GM12878 (cell line): ENCODE results near the gene OR4C3. TPM values are rescaled to one million over a fixed set of nuclear protein-coding genes. Genes with fewer than 3 reads are reported as not detected.
"Not testable (repeated sequence)": the region's sequence is repeated elsewhere in the genome, so short reads cannot be mapped to it uniquely, and the experiment has no call there.

ENCODE experiments used
- ATAC-seq: fragments of 200-7000 bp; cut with Tn5 transposase; 3 replicates; pipeline ENCODE4 v1.9.1; 2020; ENCODE audit warnings: mild to moderate bottlenecking, moderate library complexity
- BruUV-seq: library from RNA; stranded (reverse); fragments of 400-500 nt; replicated peaks from 2 replicates; lab custom pipeline; 2021; lab: Mats Ljungman, UMichigan
- CTCF ChIA-PET: fragments of 300-600 bp; sonication (Branson Sonifier 250); formaldehyde crosslinking; extraction: SDS; loops from one replicate; lab custom pipeline; 2021; ENCODE audit warnings: inconsistent platforms; lab: Yijun Ruan, JAX
- POLR2A ChIA-PET: fragments of 350-600 bp; formaldehyde crosslinking; extraction: SDS; loops from one replicate; lab custom pipeline; 2021; ENCODE audit warnings: inconsistent platforms; lab: Charles Lee
- RAD21 ChIA-PET: fragments of 300-600 bp; sonication (Branson Sonifier 250); formaldehyde crosslinking; loops from one replicate; lab custom pipeline; 2023; ENCODE audit warnings: antibody characterized with exemption; ENCODE audit not compliant: unreplicated experiment; lab: Charles Lee
- SMC1A ChIA-PET: fragments of 300-600 bp; sonication (Branson Sonifier 250); formaldehyde crosslinking; loops from one replicate; lab custom pipeline; 2023; ENCODE audit not compliant: unreplicated experiment, uncharacterized antibody; lab: Charles Lee
- DNase-seq: peaks from one replicate; pipeline ENCODE4 v3.0.0-alpha.2; 2011; ENCODE audit warnings: low read depth, low spot score
- FAIRE-seq: peaks from 3 replicates; lab custom pipeline; 2011; peaks lifted over from hg19 to GRCh38; lab: Jason Lieb, UNC
- H2AFZ ChIP-seq: 2 replicates; pipeline ENCODE4 v1.6.0; 2011; ENCODE audit warnings: low read depth, low read length, control low read depth; ENCODE audit not compliant: control insufficient read depth
- H3K27ac ChIP-seq: 2 replicates; pipeline ENCODE4 v1.5.1; 2011; ENCODE audit warnings: control low read depth; ENCODE audit not compliant: control insufficient read depth, insufficient read depth
- H3K27me3 ChIP-seq, 2 experiments: replicated peaks in 1 of 2; 2 replicates each; pipeline versions ENCODE4 v1.6.0 to v1.6.1; 2011; ENCODE audit warnings: low read length in 1 of 2; ENCODE audit not compliant: control insufficient read depth in 2 of 2, insufficient read depth in 2 of 2
- H3K36me3 ChIP-seq, 2 experiments: 2 replicates each; pipeline ENCODE4 v1.5.1; 2011; ENCODE audit warnings: low read length in 1 of 2; ENCODE audit not compliant: control insufficient read depth in 2 of 2, insufficient read depth in 2 of 2
- H3K4me1 ChIP-seq: 2 replicates; pipeline ENCODE4 v1.6.1; 2011; ENCODE audit warnings: mild to moderate bottlenecking, low read length, moderate library complexity, mixed read lengths; ENCODE audit not compliant: control insufficient read depth, insufficient read depth
- H3K4me2 ChIP-seq: 2 replicates; pipeline ENCODE4 v1.6.0; 2011; ENCODE audit warnings: control low read depth; ENCODE audit not compliant: control insufficient read depth, insufficient read depth
- H3K4me3 ChIP-seq: fragments of 200-600 bp; sonication (generic); 2 replicates; pipeline ENCODE4 v1.5.1; 2016
- H3K79me2 ChIP-seq: 2 replicates; pipeline ENCODE4 v1.6.0; 2011; ENCODE audit warnings: low read length; ENCODE audit not compliant: control insufficient read depth, insufficient read depth
- H3K9ac ChIP-seq: 2 replicates; pipeline ENCODE4 v1.8.0; 2011; ENCODE audit warnings: low read length, control low read depth, mixed read lengths; ENCODE audit not compliant: control insufficient read depth, insufficient read depth
- H3K9me3 ChIP-seq: replicated peaks from 3 replicates; pipeline ENCODE4 v1.5.1; 2011; ENCODE audit warnings: mild to moderate bottlenecking, low read length; ENCODE audit not compliant: control insufficient read depth, insufficient read depth
- H4K20me1 ChIP-seq: 2 replicates; pipeline ENCODE4 v1.6.0; 2011; ENCODE audit not compliant: control insufficient read depth, insufficient read depth
- ASH2L ChIP-seq: fragments of 300-600, 200-600 bp; sonication (generic); IDR thresholded peaks from 2 replicates; pipeline ENCODE4 v1.6.1; 2017; ENCODE audit warnings: low read depth, mild to moderate bottlenecking, borderline replicate concordance
- BHLHE40 ChIP-seq, 2 experiments: fragments of 450-650 bp in 1 of 2; IDR thresholded peaks; 2 replicates each; pipeline ENCODE4 v1.6.1; 2011 to 2017; ENCODE audit warnings: low read depth in 2 of 2, borderline replicate concordance in 1 of 2, improper control_type of control experiment in 1 of 2, low read length in 1 of 2, mild to moderate bottlenecking in 1 of 2
- CBX3 ChIP-seq: fragments of 200-600 bp; sonication (generic); IDR thresholded peaks from 2 replicates; pipeline ENCODE4 v1.6.1; 2016; ENCODE audit warnings: low read depth, borderline replicate concordance
- EGR1 ChIP-seq, 2 experiments: IDR thresholded peaks; 1 replicate in 1 of 2; 2 replicates in 1 of 2; pipeline ENCODE4 v1.6.1; 2011 to 2012; ENCODE audit warnings: low read depth in 2 of 2, low read length in 2 of 2, borderline replicate concordance in 1 of 2, mild to moderate bottlenecking in 1 of 2, moderate library complexity in 1 of 2
- GATAD2B ChIP-seq: fragments of 450-650 bp; conservative IDR thresholded peaks from 2 replicates; pipeline ENCODE4 v1.6.1; 2017; ENCODE audit warnings: low read depth, mild to moderate bottlenecking, moderate library complexity
- JUNB ChIP-seq: IDR thresholded peaks from 2 replicates; pipeline ENCODE4 v1.6.1; 2016; ENCODE audit warnings: antibody characterized with exemption, mild to moderate bottlenecking
- JUND ChIP-seq: IDR thresholded peaks from 2 replicates; pipeline ENCODE4 v1.6.1; 2012; ENCODE audit warnings: low read depth, mild to moderate bottlenecking, low read length, improper control_type of control experiment, moderate library complexity
- MTA3 ChIP-seq: IDR thresholded peaks from 2 replicates; pipeline ENCODE4 v1.6.1; 2012; ENCODE audit warnings: low read length, inconsistent platforms, borderline replicate concordance
- NFYA ChIP-seq: IDR thresholded peaks from 2 replicates; pipeline ENCODE4 v1.6.1; 2011; ENCODE audit warnings: low read depth, mild to moderate bottlenecking, low read length, improper control_type of control experiment, borderline replicate concordance
- NRF1 ChIP-seq: conservative IDR thresholded peaks from 2 replicates; pipeline ENCODE4 v1.6.1; 2011; ENCODE audit warnings: mild to moderate bottlenecking, low read depth, low read length, improper control_type of control experiment
- PAX8 ChIP-seq: fragments of 450-650 bp; IDR thresholded peaks from 2 replicates; pipeline ENCODE4 v1.6.1; 2017; ENCODE audit warnings: mild to moderate bottlenecking, moderate library complexity
- RELA ChIP-seq: fragments of 450-650 bp; IDR thresholded peaks from 2 replicates; pipeline ENCODE4 v1.8.0; 2014; ENCODE audit warnings: borderline replicate concordance; ENCODE audit not compliant: partially characterized antibody
- ZNF217 ChIP-seq: fragments of 450-650 bp; IDR thresholded peaks from 2 replicates; pipeline ENCODE4 v1.6.1; 2017; ENCODE audit warnings: antibody characterized with exemption, mild to moderate bottlenecking
- WGBS: methylation state at CpG from one replicate; pipeline ENCODE4 v1.1.6; 2016; ENCODE audit warnings: low lambda C conversion rate; ENCODE audit not compliant: insufficient replicate concordance, insufficient coverage; ENCODE audit errors: missing lambda C conversion rate; 5-methylcytosine and 5-hydroxymethylcytosine counted together
- in situ Hi-C: fragments of 300-500 bp; cut with MboI; formaldehyde crosslinking; loops from 9 replicates; pipeline ENCODE4 v1.14.3; 2018; ENCODE audit warnings: mixed read lengths
- intact Hi-C: fragments of 100-400 bp; cut with micrococcal nuclease; formaldehyde crosslinking; loops from one replicate; pipeline ENCODE4 v1.14.2; 2022; ENCODE audit not compliant: unreplicated experiment
- polyA plus RNA-seq, 11 experiments: library from polyadenylated mRNA; depleted of rRNA in 4 of 11; unstranded in 6 of 11; stranded (reverse) in 5 of 11; fragments of >200 nt; fragmentation: Nextera tagmentation in 4 of 11; fragmentation: Illumina TruSeq in 1 of 11; extraction: Ambion mirVana in 4 of 11; extraction: Trizol in 1 of 11; gene quantifications; 1 replicate in 1 of 11; 2 replicates in 10 of 11; pipeline versions ENCODE4 v1.2.1 to v1.2.3, GENCODE V29; 2011 to 2016; ENCODE audit warnings: inconsistent platforms in 2 of 11, missing spikeins in 2 of 11, low read depth in 1 of 11
- total RNA-seq, 4 experiments: library from RNA; depleted of rRNA in 3 of 4; stranded (reverse); fragments of >200 nt in 3 of 4; fragmentation: Illumina TruSeq in 1 of 4; extraction: Trizol in 1 of 4; gene quantifications; 2 replicates each; pipeline versions ENCODE4 v1.2.1 to v1.2.3, GENCODE V29; 2013 to 2021
- TF ChIP-seq, protein P1 (sequence below): fragments of 450-650 bp; IDR thresholded peaks from 2 replicates; pipeline ENCODE4 v1.6.1; 2017; ENCODE audit warnings: low read depth, mild to moderate bottlenecking, moderate library complexity
- TF ChIP-seq, protein P2 (sequence below): IDR thresholded peaks from 2 replicates; pipeline ENCODE4 v1.6.1; 2011; ENCODE audit warnings: low read depth, mild to moderate bottlenecking, low read length, moderate library complexity, borderline replicate concordance; ENCODE audit errors: extremely low read depth

The OR4C3 gene
- total and polyA plus RNA-seq, 10 of the 15 experiments (the other 5 are each of a cell fraction or from before 2014, with no cell fraction given): not detected

- no peak for TF ChIP-seq JUND
- no peak for TF ChIP-seq BHLHE40 (IDR thresholded peaks at IDR 0.05; ENCODE audit: borderline replicate concordance in 1 of 2, low read depth in 2 of 2, low read length in 1 of 2)
- TF ChIP-seq, protein P1, sequence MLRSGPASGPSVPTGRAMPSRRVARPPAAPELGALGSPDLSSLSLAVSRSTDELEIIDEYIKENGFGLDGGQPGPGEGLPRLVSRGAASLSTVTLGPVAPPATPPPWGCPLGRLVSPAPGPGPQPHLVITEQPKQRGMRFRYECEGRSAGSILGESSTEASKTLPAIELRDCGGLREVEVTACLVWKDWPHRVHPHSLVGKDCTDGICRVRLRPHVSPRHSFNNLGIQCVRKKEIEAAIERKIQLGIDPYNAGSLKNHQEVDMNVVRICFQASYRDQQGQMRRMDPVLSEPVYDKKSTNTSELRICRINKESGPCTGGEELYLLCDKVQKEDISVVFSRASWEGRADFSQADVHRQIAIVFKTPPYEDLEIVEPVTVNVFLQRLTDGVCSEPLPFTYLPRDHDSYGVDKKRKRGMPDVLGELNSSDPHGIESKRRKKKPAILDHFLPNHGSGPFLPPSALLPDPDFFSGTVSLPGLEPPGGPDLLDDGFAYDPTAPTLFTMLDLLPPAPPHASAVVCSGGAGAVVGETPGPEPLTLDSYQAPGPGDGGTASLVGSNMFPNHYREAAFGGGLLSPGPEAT: no peak
- no peak for TF ChIP-seq CBX3
- TF ChIP-seq GATAD2B: no peak
- TF ChIP-seq, all 136 proteins: peak for 0
Measured at GRCh38 chr11:48354013-48354412, 29.3 kb downstream of the OR4C3 start (continued).

GRCh38 chr11:48354677-48355076, 30.0 kb downstream of the OR4C3 start:
- no peak for FAIRE-seq
- H3K36me3 ChIP-seq: no peaks in the 10 kb centered on the region
- 42% methylated on average over 1 of the region's 1 CpG for WGBS
- ChIA-PET CTCF (no interaction called here), RAD21 (no interaction called here)
- H3K4me1 ChIP-seq: no peaks in the 10 kb centered on the region
- intact Hi-C loops: no loop called here
- H3K4me2 ChIP-seq: no peak overlapping the region
- BruUV-seq: no TSS peak
- no peak overlapping the region for H3K4me3 ChIP-seq
- no peak overlapping the region for H3K27ac ChIP-seq
- no peaks in the 10 kb centered on the region for H3K9me3 ChIP-seq
- H3K79me2 ChIP-seq: no peaks in the 10 kb centered on the region
- H4K20me1 ChIP-seq: no peaks in the 10 kb centered on the region
- TF ChIP-seq ASH2L: no peak
- no peak for TF ChIP-seq RELA
- TF ChIP-seq EGR1 (IDR thresholded peaks at IDR 0.05; ENCODE audit: borderline replicate concordance in 1 of 2, low read depth in 2 of 2, low read length in 2 of 2): no peak
- TF ChIP-seq MTA3: no peak
- no peak for TF ChIP-seq ZNF217
- no peak for TF ChIP-seq JUNB
- TF ChIP-seq NRF1: no peak
- no peak for TF ChIP-seq PAX8
- no peak for TF ChIP-seq BHLHE40 (IDR thresholded peaks at IDR 0.05; ENCODE audit: borderline replicate concordance in 1 of 2, low read depth in 2 of 2, low read length in 1 of 2)
- no peak for TF ChIP-seq GATAD2B
- TF ChIP-seq, protein P2, sequence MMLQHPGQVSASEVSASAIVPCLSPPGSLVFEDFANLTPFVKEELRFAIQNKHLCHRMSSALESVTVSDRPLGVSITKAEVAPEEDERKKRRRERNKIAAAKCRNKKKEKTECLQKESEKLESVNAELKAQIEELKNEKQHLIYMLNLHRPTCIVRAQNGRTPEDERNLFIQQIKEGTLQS: no peak
- TF ChIP-seq NFYA: no peak
- TF ChIP-seq, all 136 proteins: peak for 0
- Histone ChIP-seq H3K9ac (no peak overlapping the region), H3K27me3 (no peaks in the 10 kb centered on the region), H2AFZ (no peak overlapping the region)
- ChIA-PET SMC1A (no interaction called here), POLR2A (no interaction called here)
- DNase-seq: no peak
- in situ Hi-C loops: no loop called here
- no peak for ATAC-seq

GRCh38 chr11:48361289-48361688, 36.6 kb downstream of the OR4C3 start:
- H3K27ac ChIP-seq, H3K4me3 ChIP-seq, FAIRE-seq, H3K9me3 ChIP-seq, intact Hi-C loops, H3K4me1 ChIP-seq, H3K9ac ChIP-seq, H4K20me1 ChIP-seq, H2AFZ ChIP-seq, BruUV-seq, POLR2A ChIA-PET, SMC1A ChIA-PET, H3K79me2 ChIP-seq, CTCF ChIA-PET, ATAC-seq, DNase-seq, RAD21 ChIA-PET, H3K4me2 ChIP-seq, in situ Hi-C loops, H3K27me3 ChIP-seq, H3K36me3 ChIP-seq: not testable (repeated sequence)
- WGBS: 0% methylated on average over 2 of the region's 2 CpGs
